ENCODE measurements around the gene PRPF6.

DNA sequence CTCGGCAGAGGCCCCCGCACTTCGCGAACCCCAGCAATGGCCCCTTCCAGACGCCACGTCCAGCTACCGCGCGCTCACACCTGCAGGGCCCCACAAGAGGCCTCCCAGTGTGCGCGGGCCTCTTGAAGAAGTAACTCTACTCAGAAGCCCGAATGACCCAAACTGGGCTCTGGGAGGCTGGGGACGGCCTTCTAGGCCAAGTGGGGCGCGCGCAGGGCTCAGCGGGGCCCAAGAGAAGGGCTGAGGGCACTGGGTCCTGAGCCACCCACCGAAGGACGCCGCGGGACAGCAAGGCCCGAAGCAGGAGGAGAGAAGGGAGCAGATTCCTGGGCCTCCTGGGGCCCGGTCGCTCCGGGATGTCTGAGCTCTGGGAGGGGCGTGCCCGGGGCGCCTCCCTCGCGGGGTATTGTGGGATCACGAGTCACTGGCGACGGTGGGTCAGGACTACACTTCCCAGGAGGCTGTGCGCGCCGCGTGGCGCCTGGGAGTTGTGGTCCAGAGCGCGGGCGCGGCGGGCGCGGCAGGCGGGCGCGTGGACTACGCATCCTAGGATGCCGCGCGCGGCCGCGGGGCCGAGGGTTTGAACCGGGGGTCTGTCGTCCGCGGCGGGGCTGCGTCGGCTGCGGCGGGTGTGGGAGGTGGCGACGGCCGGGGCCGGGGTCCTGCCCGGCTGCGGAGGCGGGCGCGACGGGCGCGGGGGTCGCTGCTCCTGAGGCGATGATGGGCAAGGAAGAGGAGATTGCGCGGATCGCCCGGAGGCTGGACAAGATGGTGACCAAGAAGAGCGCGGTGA, 81.9 kb downstream of the PRPF6 start, which contains the start of gene TCEA2:
- TF ChIP-seq, protein P1, sequence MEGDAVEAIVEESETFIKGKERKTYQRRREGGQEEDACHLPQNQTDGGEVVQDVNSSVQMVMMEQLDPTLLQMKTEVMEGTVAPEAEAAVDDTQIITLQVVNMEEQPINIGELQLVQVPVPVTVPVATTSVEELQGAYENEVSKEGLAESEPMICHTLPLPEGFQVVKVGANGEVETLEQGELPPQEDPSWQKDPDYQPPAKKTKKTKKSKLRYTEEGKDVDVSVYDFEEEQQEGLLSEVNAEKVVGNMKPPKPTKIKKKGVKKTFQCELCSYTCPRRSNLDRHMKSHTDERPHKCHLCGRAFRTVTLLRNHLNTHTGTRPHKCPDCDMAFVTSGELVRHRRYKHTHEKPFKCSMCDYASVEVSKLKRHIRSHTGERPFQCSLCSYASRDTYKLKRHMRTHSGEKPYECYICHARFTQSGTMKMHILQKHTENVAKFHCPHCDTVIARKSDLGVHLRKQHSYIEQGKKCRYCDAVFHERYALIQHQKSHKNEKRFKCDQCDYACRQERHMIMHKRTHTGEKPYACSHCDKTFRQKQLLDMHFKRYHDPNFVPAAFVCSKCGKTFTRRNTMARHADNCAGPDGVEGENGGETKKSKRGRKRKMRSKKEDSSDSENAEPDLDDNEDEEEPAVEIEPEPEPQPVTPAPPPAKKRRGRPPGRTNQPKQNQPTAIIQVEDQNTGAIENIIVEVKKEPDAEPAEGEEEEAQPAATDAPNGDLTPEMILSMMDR (conservative IDR thresholded peaks at IDR 0.05): no peak
- no peak for TF ChIP-seq EZH2 (IDR thresholded peaks at IDR 0.05; ENCODE audit: low read depth)

Data from PC-9 (cell line).